Endodermal cell (in vitro differentiated cells): Measurements from ENCODE around the gene RNF169. TPM values are rescaled to one million over a fixed set of nuclear protein-coding genes. Genes with fewer than 3 reads are reported as not detected.

Source experiments
- DNase-seq: peaks from one replicate; pipeline ENCODE4 v3.0.0-alpha.2; 2017
- H3K27ac ChIP-seq: 2 replicates; pipeline ENCODE4 v1.5.1; 2013; ENCODE audit warnings: mild to moderate bottlenecking, low read depth, low read length, moderate library complexity
- H3K27me3 ChIP-seq: 2 replicates; pipeline ENCODE4 v1.6.1; 2013; ENCODE audit warnings: mild to moderate bottlenecking, low read length, moderate library complexity; ENCODE audit not compliant: insufficient read depth, control insufficient read depth, poor library complexity, severe bottlenecking
- H3K36me3 ChIP-seq: 2 replicates; pipeline ENCODE4 v1.7.0; 2013; ENCODE audit warnings: mild to moderate bottlenecking, low read length, moderate library complexity; ENCODE audit not compliant: control insufficient read depth, insufficient read depth
- H3K4me1 ChIP-seq: one replicate; pipeline ENCODE4 v1.7.0; 2013; ENCODE audit warnings: low read length; ENCODE audit not compliant: control insufficient read depth, insufficient read depth
- H3K4me3 ChIP-seq: 2 replicates; pipeline ENCODE4 v1.5.1; 2013; ENCODE audit warnings: mild to moderate bottlenecking, low read length, moderate library complexity
- H3K9ac ChIP-seq: 2 replicates; pipeline ENCODE4 v1.6.1; 2013; ENCODE audit warnings: mild to moderate bottlenecking, low read length, moderate library complexity; ENCODE audit not compliant: poor library complexity, severe bottlenecking; ENCODE audit errors: extremely low read depth
- H3K9me3 ChIP-seq: 2 replicates; pipeline ENCODE4 v1.6.1; 2013; ENCODE audit warnings: mild to moderate bottlenecking, low read length, moderate library complexity; ENCODE audit not compliant: control insufficient read depth
- H3K27ac Mint-ChIP-seq: 2 replicates; pipeline ENCODE4 v1.8.0; 2020; ENCODE audit warnings: mixed read lengths
- H3K27me3 Mint-ChIP-seq: 2 replicates; pipeline ENCODE4 v1.8.0; 2021; ENCODE audit warnings: mild to moderate bottlenecking, mixed read lengths; ENCODE audit not compliant: insufficient read depth
- H3K36me3 Mint-ChIP-seq: 2 replicates; pipeline ENCODE4 v1.8.0; 2020; ENCODE audit warnings: low read depth, mixed read lengths
- H3K4me1 Mint-ChIP-seq: 2 replicates; pipeline ENCODE4 v1.8.0; 2020; ENCODE audit warnings: mixed read lengths
- H3K4me3 Mint-ChIP-seq: 2 replicates; pipeline ENCODE4 v1.8.0; 2020; ENCODE audit warnings: mild to moderate bottlenecking, moderate library complexity, mixed read lengths
- H3K9me3 Mint-ChIP-seq: 2 replicates; pipeline ENCODE4 v1.8.0; 2020; ENCODE audit warnings: mild to moderate bottlenecking, mixed read lengths
- WGBS, 2 experiments: methylation state at CpG; one replicate each; pipeline versions ENCODE4 v1.1.5 to v1.1.7; 2013; ENCODE audit warnings: missing lambda C conversion rate in 2 of 2, mixed read lengths in 1 of 2; ENCODE audit not compliant: insufficient coverage in 1 of 2, insufficient read length in 1 of 2; 5-methylcytosine and 5-hydroxymethylcytosine counted together
- total RNA-seq, 2 donors: library from RNA; stranded (reverse); fragmentation: NEBNext Ultra II Directional in 1 of 2; extraction: Animal tissue kit (Norgen Biotek cat#: 25700) in 1 of 2; gene quantifications; 2 replicates in 1 of 2; 3 replicates in 1 of 2; pipeline ENCODE4 v1.2.1, GENCODE V29; 2021
- TF ChIP-seq, protein P1 (sequence below): fragments of 200-600 bp; sonication (generic); conservative IDR thresholded peaks from 2 replicates; pipeline ENCODE4 v1.5.0; 2021; ENCODE audit warnings: antibody characterized with exemption, mild to moderate bottlenecking

RNF169 gene
- total RNA-seq, 2 donors from 2014 or later = 18.3 to 23.6 TPM

DNA sequence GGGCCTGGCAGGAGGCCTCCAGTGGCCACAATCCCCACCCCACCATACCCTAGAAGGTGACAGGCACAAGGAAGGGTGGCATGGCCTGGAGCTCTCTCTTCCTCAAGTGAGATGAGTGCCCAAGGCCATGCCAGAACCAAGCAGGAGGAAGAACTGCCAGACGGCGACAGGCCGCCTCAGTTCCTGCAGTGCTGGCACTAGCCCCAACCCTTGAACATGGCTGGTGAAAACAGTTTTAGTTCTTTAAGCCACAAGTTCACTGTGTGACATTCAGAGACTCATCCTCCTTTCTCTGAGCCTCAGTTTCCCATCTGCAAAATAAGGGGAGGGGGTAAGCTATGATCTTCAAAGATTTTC, 27.2 kb upstream of the RNF169 start:
- Mint-ChIP-seq H3K27me3 (peaks cover 34% of the 10 kb centered on the region), H3K4me1 (peaks cover 24% of the 10 kb centered on the region), H3K9me3 (no peaks in the 10 kb centered on the region), H3K27ac (no peak overlapping the region), H3K36me3 (no peaks in the 10 kb centered on the region), H3K4me3 (no peak overlapping the region)
- DNase-seq = no peak
- Histone ChIP-seq H3K27ac (no peak overlapping the region), H3K9ac (no peak overlapping the region), H3K4me3 (no peak overlapping the region), H3K4me1 (peaks cover 5% of the 10 kb centered on the region), H3K27me3 (peaks cover 19% of the 10 kb centered on the region), H3K9me3 (no peaks in the 10 kb centered on the region), H3K36me3 (no peaks in the 10 kb centered on the region)
- 99 to 100% methylated on average over 3 of the region's 3 CpGs for WGBS, 2 experiments
- TF ChIP-seq, protein P1, sequence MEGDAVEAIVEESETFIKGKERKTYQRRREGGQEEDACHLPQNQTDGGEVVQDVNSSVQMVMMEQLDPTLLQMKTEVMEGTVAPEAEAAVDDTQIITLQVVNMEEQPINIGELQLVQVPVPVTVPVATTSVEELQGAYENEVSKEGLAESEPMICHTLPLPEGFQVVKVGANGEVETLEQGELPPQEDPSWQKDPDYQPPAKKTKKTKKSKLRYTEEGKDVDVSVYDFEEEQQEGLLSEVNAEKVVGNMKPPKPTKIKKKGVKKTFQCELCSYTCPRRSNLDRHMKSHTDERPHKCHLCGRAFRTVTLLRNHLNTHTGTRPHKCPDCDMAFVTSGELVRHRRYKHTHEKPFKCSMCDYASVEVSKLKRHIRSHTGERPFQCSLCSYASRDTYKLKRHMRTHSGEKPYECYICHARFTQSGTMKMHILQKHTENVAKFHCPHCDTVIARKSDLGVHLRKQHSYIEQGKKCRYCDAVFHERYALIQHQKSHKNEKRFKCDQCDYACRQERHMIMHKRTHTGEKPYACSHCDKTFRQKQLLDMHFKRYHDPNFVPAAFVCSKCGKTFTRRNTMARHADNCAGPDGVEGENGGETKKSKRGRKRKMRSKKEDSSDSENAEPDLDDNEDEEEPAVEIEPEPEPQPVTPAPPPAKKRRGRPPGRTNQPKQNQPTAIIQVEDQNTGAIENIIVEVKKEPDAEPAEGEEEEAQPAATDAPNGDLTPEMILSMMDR = no peak

DNA sequence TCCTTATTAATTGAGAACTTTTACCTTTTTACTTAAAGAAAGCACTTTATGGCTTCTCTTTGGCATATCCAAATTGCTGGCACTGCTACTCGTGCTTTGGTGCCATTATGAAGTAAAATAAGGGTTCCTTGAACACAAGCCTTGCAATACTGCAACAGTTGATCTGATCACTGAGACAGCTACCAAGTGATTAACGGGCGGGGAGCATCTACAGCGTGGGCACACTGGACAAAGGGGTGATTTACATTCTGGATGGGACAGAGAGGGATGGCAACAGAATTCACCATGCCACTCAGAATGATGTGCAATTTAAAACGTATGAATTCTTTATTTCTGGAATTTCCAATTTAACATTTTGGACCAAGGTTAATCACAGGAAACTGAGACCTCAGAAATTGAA, 25.1 kb upstream of the RNF169 start:
- H3K27ac Mint-ChIP-seq = no peak overlapping the region
- 90 to 93% methylated on average over 5 of the region's 5 CpGs for WGBS, 2 experiments
- H3K9me3 Mint-ChIP-seq = no peaks in the 10 kb centered on the region
- no peak for DNase-seq
- peaks cover 12% of the 10 kb centered on the region for H3K4me1 Mint-ChIP-seq
- no peaks in the 10 kb centered on the region for H3K36me3 Mint-ChIP-seq
- no peak overlapping the region for H3K9ac ChIP-seq
- H3K27ac ChIP-seq = no peak overlapping the region
- peaks cover 5% of the 10 kb centered on the region for H3K4me1 ChIP-seq
- no peak overlapping the region for H3K4me3 ChIP-seq
- TF ChIP-seq, protein P1 = no peak
- no peak overlapping the region for H3K4me3 Mint-ChIP-seq
- H3K27me3 ChIP-seq = peaks cover 33% of the 10 kb centered on the region
- no peaks in the 10 kb centered on the region for H3K9me3 ChIP-seq
- peaks cover 49% of the 10 kb centered on the region for H3K27me3 Mint-ChIP-seq
- H3K36me3 ChIP-seq = no peaks in the 10 kb centered on the region

- DNase-seq = peak; percentile 35
- H3K9me3 ChIP-seq = no peaks in the 10 kb centered on the region
- no peak overlapping the region for H3K27ac ChIP-seq
- H3K4me1 ChIP-seq = peaks cover 2% of the 10 kb centered on the region
- H3K36me3 ChIP-seq = no peaks in the 10 kb centered on the region
- H3K9ac ChIP-seq = no peak overlapping the region
- H3K27ac Mint-ChIP-seq = no peak overlapping the region
- peaks cover 55% of the 10 kb centered on the region for H3K27me3 ChIP-seq
- H3K4me3 ChIP-seq = no peak overlapping the region
- H3K27me3 Mint-ChIP-seq = peaks cover 70% of the 10 kb centered on the region
- no peaks in the 10 kb centered on the region for H3K9me3 Mint-ChIP-seq
- no peaks in the 10 kb centered on the region for H3K36me3 Mint-ChIP-seq
- TF ChIP-seq, protein P1 = no peak
- peaks cover 7% of the 10 kb centered on the region for H3K4me1 Mint-ChIP-seq
- H3K4me3 Mint-ChIP-seq = no peak overlapping the region
- 72 to 83% methylated on average over 4 of the region's 4 CpGs for WGBS, 2 experiments
Observed at GRCh38 chr11:74725701-74726100, 22.9 kb upstream of the RNF169 start.
